Ovary (tissue), 9 donors: ENCODE measurements around the gene EPN1. TPM values are rescaled to one million over a fixed set of nuclear protein-coding genes. Genes with fewer than 3 reads are reported as not detected.

Experiments
- DNase-seq, 5 donors: peaks; one replicate each; pipeline ENCODE4 v3.0.0-alpha.2; 2019 to 2020
- H3K27ac ChIP-seq, 2 donors: fragments of 200-600 bp; one replicate each; pipeline versions ENCODE4 v1.5.1 to v1.8.0; 2019 to 2022
- H3K27me3 ChIP-seq: fragments of 200-600 bp; one replicate; pipeline ENCODE4 v1.8.0; 2022
- H3K36me3 ChIP-seq: fragments of 200-600 bp; sonication (generic); one replicate; pipeline ENCODE4 v1.5.1; 2019
- H3K4me1 ChIP-seq: one replicate; pipeline ENCODE4 v1.8.1; 2013; ENCODE audit warnings: mild to moderate bottlenecking, moderate library complexity; ENCODE audit not compliant: insufficient read depth
- H3K4me3 ChIP-seq: fragments of 200-600 bp; sonication (generic); one replicate; pipeline ENCODE4 v1.5.1; 2017
- H3K9me3 ChIP-seq, 2 donors: fragments of 200-600 bp in 1 of 2; sonication (generic) in 1 of 2; one replicate each; pipeline versions ENCODE4 v1.5.1 to v1.8.1; 2013 to 2019; ENCODE audit warnings: mild to moderate bottlenecking in 1 of 2, moderate library complexity in 1 of 2
- EP300 ChIP-seq: sonication (generic); formaldehyde crosslinking; IDR thresholded peaks from one replicate; pipeline ENCODE4 v1.6.1; 2017; ENCODE audit warnings: antibody characterized with exemption
- POLR2A ChIP-seq: fragments of 450-650 bp; IDR thresholded peaks from one replicate; pipeline ENCODE4 v1.6.1; 2017; ENCODE audit warnings: antibody characterized with exemption, mild to moderate bottlenecking, moderate library complexity
- WGBS, 3 donors: extraction: QIAGEN DNeasy Blood & Tissue Kit in 1 of 3; methylation state at CpG; one replicate each; pipeline versions ENCODE4 v1.1.5 to v1.1.7; 2013 to 2017; 5-methylcytosine and 5-hydroxymethylcytosine counted together
- intact Hi-C, 4 donors: fragments of 100-400 bp; cut with DNase I; formaldehyde crosslinking; loops; one replicate each; pipeline versions ENCODE4 v1.11.0 to v1.15.1; 2022 to 2023
- polyA plus RNA-seq, 2 donors: library from polyadenylated mRNA; stranded (reverse); fragments of 200-250 nt in 1 of 2; fragments of 350-450 nt in 1 of 2; fragmentation: Illumina TruSeq in 1 of 2; extraction: RNeasy Lipid Tissue Mini Kit (QIAGEN cat#74804) in 1 of 2; gene quantifications; one replicate each; pipeline ENCODE4 v1.2.3, GENCODE V29; 2013 to 2014
- total RNA-seq, 7 donors: library from RNA; depleted of rRNA in 2 of 7; stranded (reverse); fragments of >200 nt in 2 of 7; fragmentation: NEBNext Ultra II Directional in 3 of 7; extraction: Animal tissue kit (Norgen Biotek cat#: 25700) in 3 of 7; gene quantifications; one replicate each; pipeline versions ENCODE4 v1.1.0 to v1.2.4, GENCODE V29; 2016 to 2023
- TF ChIP-seq, protein P1 (sequence below), 3 donors: fragments of 450-650 bp in 2 of 3; fragments of 200-600 bp in 1 of 3; IDR thresholded peaks; one replicate each; pipeline versions ENCODE4 v1.5.1 to v1.8.0; 2016 to 2022; ENCODE audit warnings: antibody characterized with exemption in 3 of 3, mild to moderate bottlenecking in 1 of 3
- donor health status: DM: no; HTN: no; CAD: no; lungs with moderate emphysema.
- donor health status: DM: no; HTN: no; CAD: no.
- donor health status: Bipolar disorder and iron deficiency.
- donor health status: DM: yes; HTN: yes; CAD: no.
- donor health status: DM: no; HTN: no; CAD: no.
- donor health status: DM: yes; HTN: yes; CAD: no.

The EPN1 gene
- total and polyA plus RNA-seq, 9 donors = 11.0 to 187 (median 116) TPM

DNA sequence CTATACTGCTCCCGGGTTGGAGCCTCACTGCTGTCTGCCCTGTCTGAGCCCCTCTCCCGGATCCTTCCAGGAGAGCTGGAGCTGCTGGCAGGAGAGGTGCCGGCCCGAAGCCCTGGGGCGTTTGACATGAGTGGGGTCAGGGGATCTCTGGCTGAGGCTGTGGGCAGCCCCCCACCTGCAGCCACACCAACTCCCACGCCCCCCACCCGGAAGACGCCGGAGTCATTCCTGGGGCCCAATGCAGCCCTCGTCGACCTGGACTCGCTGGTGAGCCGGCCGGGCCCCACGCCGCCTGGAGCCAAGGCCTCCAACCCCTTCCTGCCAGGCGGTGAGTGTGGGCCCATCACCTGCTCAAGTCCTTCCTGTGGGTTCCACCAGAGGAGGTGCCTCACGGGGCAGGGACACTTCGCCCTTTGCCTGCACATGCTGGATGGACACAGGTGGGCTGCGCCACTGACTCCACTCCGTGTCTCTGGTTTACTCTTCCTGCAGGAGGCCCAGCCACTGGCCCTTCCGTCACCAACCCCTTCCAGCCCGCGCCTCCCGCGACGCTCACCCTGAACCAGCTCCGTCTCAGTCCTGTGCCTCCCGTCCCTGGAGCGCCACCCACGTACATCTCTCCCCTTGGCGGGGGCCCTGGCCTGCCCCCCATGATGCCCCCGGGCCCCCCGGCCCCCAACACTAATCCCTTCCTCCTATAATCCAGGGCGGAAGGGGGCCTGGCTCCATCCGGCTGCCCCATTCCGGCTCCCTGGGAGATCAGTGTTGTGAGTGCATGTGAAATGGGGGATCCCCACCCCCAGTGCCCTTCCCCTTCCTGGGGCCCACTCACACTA lies 19.8 kb downstream of the EPN1 start:
- TF ChIP-seq, protein P1, sequence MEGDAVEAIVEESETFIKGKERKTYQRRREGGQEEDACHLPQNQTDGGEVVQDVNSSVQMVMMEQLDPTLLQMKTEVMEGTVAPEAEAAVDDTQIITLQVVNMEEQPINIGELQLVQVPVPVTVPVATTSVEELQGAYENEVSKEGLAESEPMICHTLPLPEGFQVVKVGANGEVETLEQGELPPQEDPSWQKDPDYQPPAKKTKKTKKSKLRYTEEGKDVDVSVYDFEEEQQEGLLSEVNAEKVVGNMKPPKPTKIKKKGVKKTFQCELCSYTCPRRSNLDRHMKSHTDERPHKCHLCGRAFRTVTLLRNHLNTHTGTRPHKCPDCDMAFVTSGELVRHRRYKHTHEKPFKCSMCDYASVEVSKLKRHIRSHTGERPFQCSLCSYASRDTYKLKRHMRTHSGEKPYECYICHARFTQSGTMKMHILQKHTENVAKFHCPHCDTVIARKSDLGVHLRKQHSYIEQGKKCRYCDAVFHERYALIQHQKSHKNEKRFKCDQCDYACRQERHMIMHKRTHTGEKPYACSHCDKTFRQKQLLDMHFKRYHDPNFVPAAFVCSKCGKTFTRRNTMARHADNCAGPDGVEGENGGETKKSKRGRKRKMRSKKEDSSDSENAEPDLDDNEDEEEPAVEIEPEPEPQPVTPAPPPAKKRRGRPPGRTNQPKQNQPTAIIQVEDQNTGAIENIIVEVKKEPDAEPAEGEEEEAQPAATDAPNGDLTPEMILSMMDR (IDR thresholded peaks at IDR 0.05) = no peak
- no peak for TF ChIP-seq EP300
- TF ChIP-seq POLR2A = no peak
- Histone ChIP-seq H3K4me1 (no peaks in the 10 kb centered on the region), H3K9me3 (no peaks in the 10 kb centered on the region), H3K27ac (no peak overlapping the region), H3K4me3 (no peak overlapping the region), H3K36me3 (no peaks in the 10 kb centered on the region), H3K27me3 (no peaks in the 10 kb centered on the region)
- intact Hi-C loops = no loop called here
- DNase-seq = peak in 2 of 5 donors; percentile 6 to 33
- WGBS, 3 donors = 90 to 92% (median 91%) methylated on average over 33 to 37 of the region's 37 CpGs

DNA sequence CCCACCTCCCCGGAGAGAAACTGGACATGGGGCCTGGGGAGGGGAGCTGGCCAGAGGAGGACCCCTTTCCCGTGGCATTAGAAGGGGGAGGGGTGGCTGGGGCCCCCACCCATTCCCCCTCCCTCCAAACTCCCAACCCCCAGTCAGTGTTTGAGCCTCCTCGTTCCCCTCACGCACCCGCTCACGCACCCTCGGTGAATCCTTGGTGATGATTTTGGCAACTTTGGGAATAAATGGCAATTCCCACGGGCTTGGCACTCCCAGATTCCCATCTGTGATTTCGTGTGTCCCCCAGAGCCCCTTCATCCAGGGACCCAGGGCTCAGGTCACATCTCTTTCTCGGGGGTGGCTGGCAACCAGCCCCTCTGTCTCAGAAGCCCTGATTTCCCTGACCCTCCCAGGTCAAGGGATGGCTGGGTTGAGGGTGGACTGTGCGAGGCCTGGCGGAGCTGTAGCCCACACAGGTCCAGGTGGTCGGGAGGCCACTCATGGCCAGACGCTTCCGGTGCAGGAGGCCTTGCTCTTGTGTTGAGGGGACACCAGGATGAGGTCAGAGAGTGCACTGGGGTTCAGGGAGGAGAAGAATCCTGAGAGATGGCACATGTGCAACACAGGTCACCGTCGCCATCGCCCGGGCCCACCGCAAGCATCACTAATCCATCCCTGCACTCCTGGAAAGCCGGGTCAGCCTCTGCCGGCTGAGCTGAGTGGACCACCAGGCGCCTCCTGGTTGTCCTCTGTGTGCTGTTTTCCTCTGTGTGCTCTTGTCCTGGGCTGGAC lies 20.7 kb downstream of the EPN1 start:
- H3K9me3 ChIP-seq = no peaks in the 10 kb centered on the region
- peak in 2 of 5 donors; percentile 10 to 33 for DNase-seq
- WGBS, 3 donors = 85 to 87% (median 85%) methylated on average over 21 to 23 of the region's 23 CpGs
- no peaks in the 10 kb centered on the region for H3K27me3 ChIP-seq
- no peak for TF ChIP-seq POLR2A
- TF ChIP-seq, protein P1 (IDR thresholded peaks at IDR 0.05) = no peak
- no peak for TF ChIP-seq EP300
- no peak overlapping the region for H3K27ac ChIP-seq
- H3K4me1 ChIP-seq = no peaks in the 10 kb centered on the region
- intact Hi-C loops = no loop called here
- no peaks in the 10 kb centered on the region for H3K36me3 ChIP-seq
- no peak overlapping the region for H3K4me3 ChIP-seq

GRCh38 chr19:55696301-55697068 lies 21.5 kb downstream of the EPN1 start:
- 87 to 94% (median 89%) methylated on average over 20 of the region's 20 CpGs for WGBS, 3 donors
- TF ChIP-seq EP300 (no peak), POLR2A (no peak)
- TF ChIP-seq, protein P1 (IDR thresholded peaks at IDR 0.05) = no peak
- H3K4me3 ChIP-seq = no peak overlapping the region
- no peaks in the 10 kb centered on the region for H3K27me3 ChIP-seq
- H3K36me3 ChIP-seq = no peaks in the 10 kb centered on the region
- H3K4me1 ChIP-seq = no peaks in the 10 kb centered on the region
- peak in 1 of 5 donors; percentile 14 for DNase-seq
- H3K27ac ChIP-seq = no peak overlapping the region
- intact Hi-C loops = no loop called here
- H3K9me3 ChIP-seq = no peaks in the 10 kb centered on the region

- 86 to 91% (median 89%) methylated on average over 12 of the region's 12 CpGs for WGBS, 3 donors
- intact Hi-C loops = no loop called here
- Histone ChIP-seq H3K4me1 (no peaks in the 10 kb centered on the region), H3K36me3 (no peaks in the 10 kb centered on the region), H3K27me3 (no peaks in the 10 kb centered on the region), H3K4me3 (no peak overlapping the region), H3K27ac (no peak overlapping the region), H3K9me3 (no peaks in the 10 kb centered on the region)
- TF ChIP-seq, protein P1 (IDR thresholded peaks at IDR 0.05) = no peak
- TF ChIP-seq EP300 (no peak), POLR2A (no peak)
- peak in 1 of 5 donors; percentile 9 for DNase-seq
These were observed 22.0 kb downstream of the EPN1 start for GRCh38 chr19:55697069-55697440.
